ENCODE measurements around the gene CADM1. TPM values are rescaled to one million over a fixed set of nuclear protein-coding genes. Genes with fewer than 3 reads are reported as not detected.

The CADM1 gene
- total and polyA plus RNA-seq, 10 of the 15 experiments (the other 5 are each of a cell fraction or from before 2014, with no cell fraction given) = 0.03 to 0.48 (median 0.15) TPM; not detected in 3

DNA sequence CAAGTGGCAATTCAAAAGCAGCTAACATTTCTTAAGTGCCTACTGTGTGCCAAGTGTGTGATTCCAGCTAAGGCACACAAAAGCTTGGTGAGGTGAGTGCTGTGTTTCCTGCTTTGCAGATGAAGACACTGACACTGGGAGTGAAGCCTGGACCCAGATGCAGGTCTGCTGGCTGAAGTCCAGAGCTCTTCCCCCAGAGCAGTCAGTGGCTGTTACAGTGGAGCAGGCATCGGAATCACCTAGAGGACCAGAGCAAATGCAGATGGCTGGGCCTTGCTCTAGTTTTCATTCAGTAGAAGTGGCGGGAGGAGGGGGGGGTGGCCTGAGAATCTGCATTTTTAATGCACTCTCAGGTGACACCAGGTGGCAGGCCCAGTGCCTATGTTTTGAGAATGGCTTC lies 342.3 kb downstream of the CADM1 start:
- Histone ChIP-seq H3K9ac (ENCODE audit: control insufficient read depth, insufficient read depth, low read length) (no peak overlapping the region), H3K27me3 (replicated peaks in 1 of 2; ENCODE audit: control insufficient read depth in 2 of 2, insufficient read depth in 2 of 2, low read length in 1 of 2) (peaks cover 0 to 5% of the 10 kb centered on the region in 2 experiments; a peak in 2 of 4 replicates), H2AFZ (ENCODE audit: control insufficient read depth, low read depth, low read length) (no peak overlapping the region), H3K4me2 (ENCODE audit: control insufficient read depth, insufficient read depth) (no peak overlapping the region), H3K4me3 (no peak overlapping the region), H4K20me1 (ENCODE audit: control insufficient read depth, insufficient read depth) (no peaks in the 10 kb centered on the region), H3K36me3 (ENCODE audit: control insufficient read depth in 2 of 2, insufficient read depth in 2 of 2, low read length in 1 of 2) (no peaks in the 10 kb centered on the region), H3K27ac (ENCODE audit: control insufficient read depth, insufficient read depth) (no peak overlapping the region), H3K9me3 (replicated peaks; ENCODE audit: control insufficient read depth, insufficient read depth, low read length) (no peaks in the 10 kb centered on the region), H3K4me1 (ENCODE audit: control insufficient read depth, insufficient read depth, low read length) (no peaks in the 10 kb centered on the region), H3K79me2 (ENCODE audit: control insufficient read depth, insufficient read depth, low read length) (no peaks in the 10 kb centered on the region)
- no peak for ATAC-seq
- ChIA-PET SMC1A (ENCODE audit: uncharacterized antibody, unreplicated experiment) (no interaction called here), POLR2A (no interaction called here), RAD21 (ENCODE audit: unreplicated experiment) (no interaction called here), CTCF (no interaction called here)
- no TSS peak for BruUV-seq (replicated peaks)
- no peak for FAIRE-seq
- intact Hi-C loops (cut with micrococcal nuclease; ENCODE audit: unreplicated experiment) = no loop called here
- DNase-seq (ENCODE audit: low read depth, low spot score) = no peak
- no peak for TF ChIP-seq CEBPB (IDR thresholded peaks at IDR 0.05; ENCODE audit: borderline replicate concordance in 1 of 2, low read depth in 2 of 2, low read length in 2 of 2)
- no peak for TF ChIP-seq TBL1XR1 (IDR thresholded peaks at IDR 0.05; ENCODE audit: low read depth, low read length)
- TF ChIP-seq DPF2 (IDR thresholded peaks at IDR 0.05) = no peak
- no peak for TF ChIP-seq BMI1 (IDR thresholded peaks at IDR 0.05; ENCODE audit: borderline replicate concordance)
- TF ChIP-seq, protein P1, sequence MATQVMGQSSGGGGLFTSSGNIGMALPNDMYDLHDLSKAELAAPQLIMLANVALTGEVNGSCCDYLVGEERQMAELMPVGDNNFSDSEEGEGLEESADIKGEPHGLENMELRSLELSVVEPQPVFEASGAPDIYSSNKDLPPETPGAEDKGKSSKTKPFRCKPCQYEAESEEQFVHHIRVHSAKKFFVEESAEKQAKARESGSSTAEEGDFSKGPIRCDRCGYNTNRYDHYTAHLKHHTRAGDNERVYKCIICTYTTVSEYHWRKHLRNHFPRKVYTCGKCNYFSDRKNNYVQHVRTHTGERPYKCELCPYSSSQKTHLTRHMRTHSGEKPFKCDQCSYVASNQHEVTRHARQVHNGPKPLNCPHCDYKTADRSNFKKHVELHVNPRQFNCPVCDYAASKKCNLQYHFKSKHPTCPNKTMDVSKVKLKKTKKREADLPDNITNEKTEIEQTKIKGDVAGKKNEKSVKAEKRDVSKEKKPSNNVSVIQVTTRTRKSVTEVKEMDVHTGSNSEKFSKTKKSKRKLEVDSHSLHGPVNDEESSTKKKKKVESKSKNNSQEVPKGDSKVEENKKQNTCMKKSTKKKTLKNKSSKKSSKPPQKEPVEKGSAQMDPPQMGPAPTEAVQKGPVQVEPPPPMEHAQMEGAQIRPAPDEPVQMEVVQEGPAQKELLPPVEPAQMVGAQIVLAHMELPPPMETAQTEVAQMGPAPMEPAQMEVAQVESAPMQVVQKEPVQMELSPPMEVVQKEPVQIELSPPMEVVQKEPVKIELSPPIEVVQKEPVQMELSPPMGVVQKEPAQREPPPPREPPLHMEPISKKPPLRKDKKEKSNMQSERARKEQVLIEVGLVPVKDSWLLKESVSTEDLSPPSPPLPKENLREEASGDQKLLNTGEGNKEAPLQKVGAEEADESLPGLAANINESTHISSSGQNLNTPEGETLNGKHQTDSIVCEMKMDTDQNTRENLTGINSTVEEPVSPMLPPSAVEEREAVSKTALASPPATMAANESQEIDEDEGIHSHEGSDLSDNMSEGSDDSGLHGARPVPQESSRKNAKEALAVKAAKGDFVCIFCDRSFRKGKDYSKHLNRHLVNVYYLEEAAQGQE (IDR thresholded peaks at IDR 0.05; ENCODE audit: low read depth, low read length) = no peak
- no peak for TF ChIP-seq EP300 (IDR thresholded peaks at IDR 0.05; ENCODE audit: borderline replicate concordance in 1 of 2, control insufficient read depth in 1 of 2, low read depth in 2 of 2, low read length in 2 of 2)
- no peak for TF ChIP-seq MEF2A (IDR thresholded peaks at IDR 0.05; ENCODE audit: insufficient read depth, low read depth, low read length)
- TF ChIP-seq, protein P2, sequence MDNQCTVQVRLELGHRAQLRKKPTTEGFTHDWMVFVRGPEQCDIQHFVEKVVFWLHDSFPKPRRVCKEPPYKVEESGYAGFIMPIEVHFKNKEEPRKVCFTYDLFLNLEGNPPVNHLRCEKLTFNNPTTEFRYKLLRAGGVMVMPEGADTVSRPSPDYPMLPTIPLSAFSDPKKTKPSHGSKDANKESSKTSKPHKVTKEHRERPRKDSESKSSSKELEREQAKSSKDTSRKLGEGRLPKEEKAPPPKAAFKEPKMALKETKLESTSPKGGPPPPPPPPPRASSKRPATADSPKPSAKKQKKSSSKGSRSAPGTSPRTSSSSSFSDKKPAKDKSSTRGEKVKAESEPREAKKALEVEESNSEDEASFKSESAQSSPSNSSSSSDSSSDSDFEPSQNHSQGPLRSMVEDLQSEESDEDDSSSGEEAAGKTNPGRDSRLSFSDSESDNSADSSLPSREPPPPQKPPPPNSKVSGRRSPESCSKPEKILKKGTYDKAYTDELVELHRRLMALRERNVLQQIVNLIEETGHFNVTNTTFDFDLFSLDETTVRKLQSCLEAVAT (IDR thresholded peaks at IDR 0.05) = no peak
- in situ Hi-C loops (cut with MboI) = no loop called here
- WGBS (ENCODE audit: insufficient coverage, insufficient replicate concordance, low lambda C conversion rate, missing lambda C conversion rate) = 9% methylated on average over 2 of the region's 2 CpGs
